ENCODE results near the gene IL36B. TPM values are rescaled to one million over a fixed set of nuclear protein-coding genes. Genes with fewer than 3 reads are reported as not detected.

IL36B gene
- total RNA-seq, 4 donors from 2014 or later: not detected

DNA sequence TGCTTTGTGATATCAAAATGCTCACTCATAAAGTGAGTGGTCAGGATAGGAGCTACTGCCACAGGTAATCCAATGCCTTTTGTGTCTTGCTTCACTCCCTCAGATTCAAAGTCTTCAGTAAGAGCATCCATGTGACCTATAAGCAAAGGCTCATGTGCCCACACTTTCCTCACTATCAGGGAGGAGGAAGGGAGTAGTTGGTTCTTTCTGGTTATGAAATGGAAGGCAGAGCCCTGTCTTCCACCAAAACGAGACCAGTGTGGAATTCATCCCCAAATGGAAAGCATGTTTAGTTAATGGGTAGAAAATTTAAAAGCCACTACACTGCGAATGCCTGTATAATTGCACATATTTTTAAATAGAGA is 40.9 kb upstream of the IL36B start:
- WGBS, 2 donors: 47 to 64% methylated on average over 2 of the region's 2 CpGs
- no peak overlapping the region for H3K27ac ChIP-seq
- H3K4me1 ChIP-seq: peaks cover 2% of the 10 kb centered on the region in 2 donors
- H3K27me3 ChIP-seq: no peaks in the 10 kb centered on the region
- TF ChIP-seq POLR2A (IDR thresholded peaks at IDR 0.05): no peak
- TF ChIP-seq, protein P1, sequence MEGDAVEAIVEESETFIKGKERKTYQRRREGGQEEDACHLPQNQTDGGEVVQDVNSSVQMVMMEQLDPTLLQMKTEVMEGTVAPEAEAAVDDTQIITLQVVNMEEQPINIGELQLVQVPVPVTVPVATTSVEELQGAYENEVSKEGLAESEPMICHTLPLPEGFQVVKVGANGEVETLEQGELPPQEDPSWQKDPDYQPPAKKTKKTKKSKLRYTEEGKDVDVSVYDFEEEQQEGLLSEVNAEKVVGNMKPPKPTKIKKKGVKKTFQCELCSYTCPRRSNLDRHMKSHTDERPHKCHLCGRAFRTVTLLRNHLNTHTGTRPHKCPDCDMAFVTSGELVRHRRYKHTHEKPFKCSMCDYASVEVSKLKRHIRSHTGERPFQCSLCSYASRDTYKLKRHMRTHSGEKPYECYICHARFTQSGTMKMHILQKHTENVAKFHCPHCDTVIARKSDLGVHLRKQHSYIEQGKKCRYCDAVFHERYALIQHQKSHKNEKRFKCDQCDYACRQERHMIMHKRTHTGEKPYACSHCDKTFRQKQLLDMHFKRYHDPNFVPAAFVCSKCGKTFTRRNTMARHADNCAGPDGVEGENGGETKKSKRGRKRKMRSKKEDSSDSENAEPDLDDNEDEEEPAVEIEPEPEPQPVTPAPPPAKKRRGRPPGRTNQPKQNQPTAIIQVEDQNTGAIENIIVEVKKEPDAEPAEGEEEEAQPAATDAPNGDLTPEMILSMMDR (IDR thresholded peaks at IDR 0.05): no peak
- intact Hi-C loops (cut with DNase I): no loop called here
- no peaks in the 10 kb centered on the region for H3K9me3 ChIP-seq
- no peaks in the 10 kb centered on the region for H3K36me3 ChIP-seq
- no peak for DNase-seq
- no peak overlapping the region for H3K4me3 ChIP-seq (replicated peaks in 1 of 3)

DNA sequence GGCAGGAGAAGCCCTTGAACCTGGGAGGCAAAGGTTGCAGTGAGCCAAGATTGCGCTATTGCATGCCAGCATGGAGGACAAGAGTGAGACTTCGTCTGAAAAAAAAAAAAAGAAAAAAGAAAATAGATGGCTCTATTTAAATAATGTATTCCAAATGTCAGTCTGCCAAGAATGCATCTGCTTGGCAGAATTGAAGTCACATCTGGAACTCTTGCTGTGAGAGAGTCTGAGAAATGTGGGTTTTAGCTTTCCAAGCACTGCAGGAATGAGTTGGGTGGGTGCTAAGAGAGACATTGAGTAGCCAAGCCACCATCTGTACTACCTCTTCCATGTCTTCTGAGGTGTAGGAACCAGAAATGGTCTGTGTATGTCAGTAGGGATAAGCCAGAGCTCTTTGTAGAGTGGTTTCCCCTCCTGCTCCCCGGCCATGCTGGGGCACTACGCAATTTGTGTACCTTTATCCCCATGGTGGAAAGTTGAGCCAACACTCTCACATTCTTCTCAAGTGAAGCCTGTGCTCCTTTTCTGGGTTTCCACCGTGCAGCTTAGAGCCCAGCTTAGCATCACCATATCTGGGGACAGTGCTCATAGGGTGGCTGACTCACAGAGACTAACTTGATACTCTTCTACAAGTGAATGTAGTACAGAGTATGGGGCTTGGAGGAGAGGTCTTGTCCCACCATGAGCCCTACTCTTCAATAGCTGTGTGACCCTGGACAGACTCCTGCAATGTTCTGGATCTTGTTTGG is 40.4 kb upstream of the IL36B start:
- Histone ChIP-seq H3K27ac (no peak overlapping the region), H3K4me3 (replicated peaks in 1 of 3) (no peak overlapping the region), H3K36me3 (no peaks in the 10 kb centered on the region), H3K27me3 (no peaks in the 10 kb centered on the region), H3K9me3 (no peaks in the 10 kb centered on the region), H3K4me1 (peaks cover 7 to 8% of the 10 kb centered on the region in 2 donors)
- TF ChIP-seq, protein P1 (IDR thresholded peaks at IDR 0.05): no peak
- no peak for TF ChIP-seq POLR2A (IDR thresholded peaks at IDR 0.05)
- 89 to 90% methylated on average over 5 of the region's 5 CpGs for WGBS, 2 donors
- DNase-seq: no peak
- intact Hi-C loops (cut with DNase I): no loop called here

DNA sequence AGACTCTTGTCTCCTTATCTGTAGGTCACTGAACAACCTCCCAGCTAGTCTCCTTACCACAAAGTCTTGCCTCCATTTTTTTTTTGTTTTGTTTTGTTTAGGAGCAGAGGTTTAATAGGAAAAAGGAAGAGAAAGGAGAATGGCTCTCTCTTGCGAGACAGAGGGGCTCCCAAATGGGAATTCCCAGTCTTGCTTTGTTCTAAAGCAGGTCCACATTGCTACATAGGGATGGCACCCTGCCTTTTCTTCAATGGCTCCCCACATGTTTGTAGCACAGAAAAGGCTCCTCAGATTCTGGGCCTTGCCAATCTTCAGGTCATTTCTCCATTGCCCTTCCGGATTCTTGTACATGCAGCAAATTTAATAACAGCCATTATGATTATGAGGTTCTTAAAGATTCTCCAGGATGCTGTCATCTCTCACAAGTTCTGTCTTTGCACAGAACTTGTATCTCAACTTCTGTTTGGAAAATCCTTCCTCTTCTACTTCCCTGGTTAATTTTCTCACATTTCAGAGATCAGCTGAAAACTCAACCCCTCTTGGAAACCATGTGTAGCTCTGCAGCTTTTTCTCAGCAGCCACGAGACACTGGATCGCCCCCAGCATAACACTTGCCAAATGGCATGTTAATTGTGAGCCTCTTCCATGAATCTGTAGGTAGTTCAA is 38.7 kb upstream of the IL36B start:
- TF ChIP-seq, protein P1 (IDR thresholded peaks at IDR 0.05): no peak
- no peak for TF ChIP-seq POLR2A (IDR thresholded peaks at IDR 0.05)
- Histone ChIP-seq H3K27me3 (no peaks in the 10 kb centered on the region), H3K4me3 (replicated peaks in 1 of 3) (no peak overlapping the region), H3K36me3 (no peaks in the 10 kb centered on the region), H3K4me1 (peaks cover 9 to 14% of the 10 kb centered on the region in 2 donors), H3K27ac (no peak overlapping the region), H3K9me3 (no peaks in the 10 kb centered on the region)
- no peak for DNase-seq
- intact Hi-C loops (cut with DNase I): no loop called here
- WGBS, 2 donors: 67 to 85% methylated on average over 4 of the region's 4 CpGs

DNA sequence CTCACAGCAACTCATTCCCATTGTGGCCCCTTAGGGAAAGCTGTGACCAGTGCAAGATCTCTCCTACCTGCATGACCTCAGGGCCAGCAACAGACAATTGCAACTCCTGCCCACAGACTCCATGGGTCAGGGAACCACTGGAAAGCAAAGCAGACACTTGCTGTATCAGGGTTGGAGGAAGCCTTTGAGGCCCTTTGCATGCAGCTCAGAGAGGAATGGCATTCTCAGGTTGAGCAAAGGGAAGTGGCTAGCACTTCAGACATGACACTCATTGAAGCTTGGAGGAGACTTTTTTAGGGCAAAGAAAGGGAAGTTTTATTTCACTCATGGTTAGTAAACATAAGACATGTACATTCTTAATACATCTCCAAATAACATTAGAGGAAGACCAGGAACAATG is 37.2 kb upstream of the IL36B start:
- no peak for TF ChIP-seq POLR2A (IDR thresholded peaks at IDR 0.05)
- TF ChIP-seq, protein P1 (IDR thresholded peaks at IDR 0.05): no peak
- no peak overlapping the region for H3K4me3 ChIP-seq (replicated peaks in 1 of 3)
- no peak overlapping the region for H3K27ac ChIP-seq
- intact Hi-C loops (cut with DNase I): loop anchor here (10.0 kb wide), 1 partner anchor 105 kb away; no protein-coding TSS in a partner anchor
- no peaks in the 10 kb centered on the region for H3K36me3 ChIP-seq
- peaks cover 14 to 16% of the 10 kb centered on the region in 2 donors for H3K4me1 ChIP-seq
- no peaks in the 10 kb centered on the region for H3K27me3 ChIP-seq
- H3K9me3 ChIP-seq: no peaks in the 10 kb centered on the region
- DNase-seq: no peak
